Measurements from ENCODE around the gene CDCA3. TPM values are rescaled to one million over a fixed set of nuclear protein-coding genes. Genes with fewer than 3 reads are reported as not detected.
"Not testable (repeated sequence)": the region's sequence is repeated elsewhere in the genome, so short reads cannot be mapped to it uniquely, and the experiment has no call there.

CDCA3 gene
- total RNA-seq, 1 donor from 2014 or later: 2.9 TPM

DNA sequence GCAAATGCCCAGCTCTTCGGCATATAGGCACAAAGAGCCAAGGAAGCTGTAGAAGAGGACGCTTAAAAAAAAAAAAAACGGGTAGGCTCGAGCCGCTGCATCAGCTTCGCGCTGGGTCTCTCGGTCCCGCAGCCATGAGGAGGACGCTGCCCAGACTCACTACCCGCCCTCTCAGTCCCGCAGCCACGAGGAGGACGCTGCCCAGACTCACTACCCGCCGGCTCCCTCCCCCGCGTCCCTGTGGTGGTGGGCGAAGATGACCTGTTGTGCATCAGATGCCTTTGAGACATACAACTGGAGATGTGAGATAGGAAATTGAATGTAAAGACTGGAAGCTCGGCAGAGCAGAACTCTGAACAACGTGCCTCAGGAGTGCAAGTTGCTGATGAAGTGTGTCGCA is 33.5 kb upstream of the CDCA3 start:
- H3K36me3 ChIP-seq: peaks cover 22% of the 10 kb centered on the region
- no peaks in the 10 kb centered on the region for H3K9me3 ChIP-seq
- no peak overlapping the region for H3K4me3 ChIP-seq
- DNase-seq: no peak
- H3K27ac ChIP-seq: no peak overlapping the region
- intact Hi-C loops (cut with DNase I): no loop called here
- no peak for ATAC-seq
- no peaks in the 10 kb centered on the region for H3K27me3 ChIP-seq (ENCODE audit: low read depth)
- TF ChIP-seq, protein P1, sequence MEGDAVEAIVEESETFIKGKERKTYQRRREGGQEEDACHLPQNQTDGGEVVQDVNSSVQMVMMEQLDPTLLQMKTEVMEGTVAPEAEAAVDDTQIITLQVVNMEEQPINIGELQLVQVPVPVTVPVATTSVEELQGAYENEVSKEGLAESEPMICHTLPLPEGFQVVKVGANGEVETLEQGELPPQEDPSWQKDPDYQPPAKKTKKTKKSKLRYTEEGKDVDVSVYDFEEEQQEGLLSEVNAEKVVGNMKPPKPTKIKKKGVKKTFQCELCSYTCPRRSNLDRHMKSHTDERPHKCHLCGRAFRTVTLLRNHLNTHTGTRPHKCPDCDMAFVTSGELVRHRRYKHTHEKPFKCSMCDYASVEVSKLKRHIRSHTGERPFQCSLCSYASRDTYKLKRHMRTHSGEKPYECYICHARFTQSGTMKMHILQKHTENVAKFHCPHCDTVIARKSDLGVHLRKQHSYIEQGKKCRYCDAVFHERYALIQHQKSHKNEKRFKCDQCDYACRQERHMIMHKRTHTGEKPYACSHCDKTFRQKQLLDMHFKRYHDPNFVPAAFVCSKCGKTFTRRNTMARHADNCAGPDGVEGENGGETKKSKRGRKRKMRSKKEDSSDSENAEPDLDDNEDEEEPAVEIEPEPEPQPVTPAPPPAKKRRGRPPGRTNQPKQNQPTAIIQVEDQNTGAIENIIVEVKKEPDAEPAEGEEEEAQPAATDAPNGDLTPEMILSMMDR (IDR thresholded peaks at IDR 0.05): no peak
- peaks cover 16% of the 10 kb centered on the region for H3K4me1 ChIP-seq

DNA sequence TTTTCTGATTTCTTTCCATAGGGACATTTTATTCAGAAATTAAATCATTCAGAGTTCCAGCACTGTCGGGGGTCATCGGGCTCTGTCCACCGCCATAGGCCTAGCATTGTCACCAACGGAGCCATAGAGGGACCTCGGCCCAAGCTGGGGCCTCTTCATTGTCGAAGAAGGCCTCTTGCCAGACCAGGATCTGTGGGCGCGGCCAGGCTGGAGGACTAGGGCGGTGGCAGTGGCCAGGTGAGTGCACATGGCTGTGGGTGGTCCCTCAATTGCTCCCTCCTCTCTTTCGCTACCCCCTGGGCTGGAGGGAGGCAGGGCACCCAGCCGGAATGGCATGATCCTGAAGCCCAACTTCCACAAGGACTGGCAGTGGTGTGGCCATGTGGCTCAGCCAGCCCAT is 32.6 kb upstream of the CDCA3 start:
- no peak overlapping the region for H3K4me3 ChIP-seq
- H3K27me3 ChIP-seq (ENCODE audit: low read depth): no peaks in the 10 kb centered on the region
- H3K4me1 ChIP-seq: peaks cover 16% of the 10 kb centered on the region
- intact Hi-C loops (cut with DNase I): no loop called here
- H3K36me3 ChIP-seq: peaks cover 22% of the 10 kb centered on the region
- no peaks in the 10 kb centered on the region for H3K9me3 ChIP-seq
- TF ChIP-seq, protein P1 (IDR thresholded peaks at IDR 0.05): no peak
- DNase-seq (no peak), ATAC-seq (no peak)
- no peak overlapping the region for H3K27ac ChIP-seq

DNA sequence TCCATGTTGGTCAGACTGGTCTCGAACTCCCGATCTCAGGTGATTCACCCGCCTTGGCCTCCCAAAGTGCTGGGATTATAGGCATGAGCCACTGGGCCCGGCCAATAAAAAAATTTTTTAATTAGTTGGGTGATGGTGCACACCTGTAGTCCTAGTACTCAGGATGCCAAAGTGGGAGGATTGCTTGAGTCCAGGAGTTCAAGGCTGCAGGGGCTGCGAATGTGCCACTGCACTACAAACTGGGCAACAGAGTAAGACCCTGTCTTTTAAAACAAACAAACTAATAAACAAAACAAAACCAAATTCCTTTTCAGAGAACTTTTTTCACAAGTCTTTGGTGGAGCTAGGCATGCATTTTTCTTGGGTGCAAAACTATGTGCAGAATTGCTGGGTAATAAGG is 32.2 kb upstream of the CDCA3 start:
- intact Hi-C loops (cut with DNase I): no loop called here
- ATAC-seq: no peak

DNA sequence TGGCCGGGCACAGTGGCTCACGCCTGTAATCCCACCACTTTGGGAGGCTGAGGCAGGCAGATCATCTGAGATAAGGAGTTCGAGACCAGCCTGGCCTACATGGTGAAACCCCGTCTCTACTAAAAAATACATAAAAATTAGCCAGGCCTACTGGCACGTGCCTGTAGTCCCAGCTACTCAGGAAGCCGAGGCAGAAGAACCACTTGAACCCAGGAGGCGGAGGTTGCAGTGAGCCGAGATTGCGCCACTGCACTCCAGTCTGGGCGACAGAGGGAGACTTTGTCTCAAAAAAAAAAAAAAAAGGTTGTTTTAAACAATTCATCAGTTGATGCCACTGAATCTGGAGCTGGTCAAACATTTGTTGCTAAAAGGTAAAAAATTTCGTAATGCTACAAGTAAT is 28.7 kb upstream of the CDCA3 start:
- peak; percentile 68 for DNase-seq
- H3K27ac ChIP-seq: peak overlapping the region; percentile 64
- H3K9me3 ChIP-seq; intact Hi-C loops (cut with DNase I); H3K4me1 ChIP-seq; H3K4me3 ChIP-seq; H3K27me3 ChIP-seq (ENCODE audit: low read depth): not testable (repeated sequence)
- H3K36me3 ChIP-seq: peaks cover 16% of the 10 kb centered on the region
- peak; percentile 29 to 74 for ATAC-seq

More for the DNA sequence above, 32.2 kb upstream of the CDCA3 start:
- Histone ChIP-seq H3K36me3 (peaks cover 22% of the 10 kb centered on the region), H3K27ac (no peak overlapping the region), H3K4me1 (peaks cover 15% of the 10 kb centered on the region), H3K9me3 (no peaks in the 10 kb centered on the region), H3K27me3 (ENCODE audit: low read depth) (no peaks in the 10 kb centered on the region), H3K4me3 (no peak overlapping the region)
- TF ChIP-seq, protein P1 (IDR thresholded peaks at IDR 0.05): no peak
- DNase-seq: no peak

DNA sequence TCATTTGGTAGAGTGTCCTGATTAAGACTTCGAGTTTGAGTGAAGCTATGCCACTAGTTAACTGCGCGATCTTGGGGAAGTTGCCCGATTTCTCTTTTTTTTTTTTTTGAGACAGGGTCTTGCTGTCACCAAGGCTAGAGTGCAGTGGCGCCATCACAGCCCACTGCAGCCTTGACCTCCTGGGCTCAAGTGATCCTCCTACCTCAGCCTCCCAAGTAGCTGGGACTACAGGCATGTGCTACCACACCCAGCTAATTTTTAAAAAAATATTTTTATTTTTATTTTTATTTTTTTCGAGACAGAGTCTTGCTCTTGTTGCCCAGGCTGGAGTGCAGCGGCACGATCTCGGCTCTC is 22.9 kb upstream of the CDCA3 start:
- H3K27ac ChIP-seq: peak overlapping the region; percentile 84
- peaks cover 45% of the 10 kb centered on the region for H3K4me1 ChIP-seq
- DNase-seq; ATAC-seq; H3K27me3 ChIP-seq (ENCODE audit: low read depth); H3K9me3 ChIP-seq; intact Hi-C loops (cut with DNase I): not testable (repeated sequence)
- peaks cover 28% of the 10 kb centered on the region for H3K36me3 ChIP-seq
- H3K4me3 ChIP-seq: peak overlapping the region; percentile 99

DNA sequence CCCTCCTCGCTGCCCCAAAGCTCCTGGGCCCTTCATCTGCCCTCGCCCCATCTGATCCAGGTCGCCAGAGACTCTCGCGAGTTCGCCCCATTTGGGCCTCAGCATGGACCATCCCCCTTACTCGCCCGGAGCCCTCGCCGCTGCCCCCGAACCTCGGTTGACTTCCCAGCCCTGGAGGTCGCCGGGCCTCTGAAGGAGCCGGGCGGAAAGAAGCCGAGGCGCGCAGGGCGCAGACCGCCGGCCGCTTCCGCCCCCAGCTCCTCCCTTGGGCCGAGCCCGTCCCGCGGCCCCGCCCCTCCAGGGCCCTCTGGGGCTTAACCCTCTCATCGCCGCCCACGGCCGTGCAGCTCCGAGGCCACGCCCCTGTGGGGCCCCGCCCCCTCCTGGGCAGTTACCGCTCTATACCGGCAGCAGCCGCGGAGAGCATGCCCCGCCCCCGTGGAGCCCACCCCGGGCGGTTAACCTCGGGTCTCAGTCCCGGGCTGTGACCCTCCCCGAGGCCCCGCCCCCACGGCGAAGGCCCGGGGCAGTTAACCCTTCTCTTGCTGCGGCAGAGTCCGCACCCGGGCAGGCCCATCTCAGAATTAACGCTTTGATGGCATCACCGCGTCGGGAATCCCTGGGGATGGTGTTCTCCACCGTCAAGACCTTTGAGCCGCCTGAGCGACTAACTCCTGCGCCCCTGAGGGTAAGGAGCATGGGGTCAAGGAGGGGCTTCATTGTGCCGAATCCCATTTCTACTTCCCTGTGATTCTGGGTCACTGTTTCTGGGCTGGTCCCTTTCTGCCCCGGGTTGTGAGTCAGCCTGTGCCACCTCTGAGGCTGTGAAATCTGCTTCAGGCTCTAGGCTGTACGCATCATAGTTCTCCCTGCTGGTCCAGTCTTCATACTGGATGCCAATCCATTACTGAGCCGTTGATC is 22.3 kb upstream of the CDCA3 start, which contains the start of gene SPSB2:
SPSB2 (minus strand) TSS at position 210 of the 921 bp plus-strand sequence. CDS start 402 bp downstream, outside the sequence.
- peak; percentile 96 to 97 for ATAC-seq

More for the DNA sequence above, 22.3 kb upstream of the CDCA3 start, which contains the start of gene SPSB2:
- intact Hi-C loops (cut with DNase I): no loop called here
- Histone ChIP-seq H3K9me3 (no peaks in the 10 kb centered on the region), H3K4me1 (peaks cover 51% of the 10 kb centered on the region), H3K36me3 (peaks cover 29% of the 10 kb centered on the region), H3K4me3 (peak within 1 kb of the TSS; percentile 99), H3K27ac (peak within 1 kb of the TSS; percentile 84), H3K27me3 (ENCODE audit: low read depth) (no peaks in the 10 kb centered on the region)
- DNase-seq: peak; percentile 100
- TF ChIP-seq, protein P1 (IDR thresholded peaks at IDR 0.05): peak; percentile 11

Measured in lower lobe of right lung (tissue), 2 donors.